ENCODE measurements around the gene PRKCD. TPM values are rescaled to one million over a fixed set of nuclear protein-coding genes. Genes with fewer than 3 reads are reported as not detected.

The PRKCD gene
- total RNA-seq, 2 experiments from 2014 or later = 18.7 to 21.5 TPM

GRCh38 chr3:53114412-53115074 is 46.5 kb upstream of the PRKCD start:
- ChIA-PET POLR2A (interaction anchor here (0.7 to 2.3 kb wide), 4 partner anchors 10 to 233 kb away, joined by 4 to 7 read pairs (median 5); partner anchors contain the start of genes DCP1A and RFT1), CTCF (interaction anchor here (0.6 to 3.7 kb wide), 38 partner anchors 8 to 399 kb away, joined by 3 to 69 read pairs (median 4); no protein-coding TSS in a partner anchor)
- DNase-seq (peak; percentile 27), ATAC-seq (peak; percentile 43)
- no peak for TF ChIP-seq CTCF (IDR thresholded peaks at IDR 0.05)
- Mint-ChIP-seq H3K27me3 (no peaks in the 10 kb centered on the region), H3K36me3 (ENCODE audit: low read depth) (peaks cover 24% of the 10 kb centered on the region), H3K4me1 (ENCODE audit: low read depth) (peaks cover 11% of the 10 kb centered on the region), H3K4me3 (no peak overlapping the region), H3K9me3 (no peaks in the 10 kb centered on the region), H3K27ac (no peak overlapping the region)
- intact Hi-C loops (cut with micrococcal nuclease) = loop anchor here (5.0 kb wide), 1 partner anchor 83 kb away; no protein-coding TSS in a partner anchor

GRCh38 chr3:53116956-53117355 is 44.1 kb upstream of the PRKCD start:
- Mint-ChIP-seq H3K27me3 (no peaks in the 10 kb centered on the region), H3K27ac (no peak overlapping the region), H3K9me3 (no peaks in the 10 kb centered on the region), H3K4me3 (no peak overlapping the region), H3K36me3 (ENCODE audit: low read depth) (peaks cover 21% of the 10 kb centered on the region), H3K4me1 (ENCODE audit: low read depth) (no peaks in the 10 kb centered on the region)
- intact Hi-C loops (cut with micrococcal nuclease) = no loop called here
- ATAC-seq (no peak), DNase-seq (no peak)
- ChIA-PET CTCF (interaction anchor here (0.7 to 3.7 kb wide), 5 partner anchors 8 to 79 kb away, joined by 3 to 69 read pairs (median 4); no protein-coding TSS in a partner anchor), POLR2A (interaction anchor here (1.4 kb wide), 1 partner anchor 78 kb away, joined by 4 read pairs; no protein-coding TSS in a partner anchor)
- no peak for TF ChIP-seq CTCF (IDR thresholded peaks at IDR 0.05)

- POLR2A ChIA-PET = interaction anchor here (0.5 to 2.4 kb wide), 4 partner anchors 9 to 230 kb away, joined by 4 to 9 read pairs (median 4); partner anchors contain the start of gene RFT1
- no peaks in the 10 kb centered on the region for H3K9me3 Mint-ChIP-seq
- no peak for DNase-seq
- peaks cover 43% of the 10 kb centered on the region for H3K36me3 Mint-ChIP-seq (ENCODE audit: low read depth)
- CTCF ChIA-PET = interaction anchor here (1.7 to 2.5 kb wide), 4 partner anchors 9 to 76 kb away, joined by 4 to 9 read pairs (median 6); no protein-coding TSS in a partner anchor
- no peak overlapping the region for H3K4me3 Mint-ChIP-seq
- no peak for TF ChIP-seq CTCF (IDR thresholded peaks at IDR 0.05)
- ATAC-seq = no peak
- H3K27ac Mint-ChIP-seq = no peak overlapping the region
- no peaks in the 10 kb centered on the region for H3K4me1 Mint-ChIP-seq (ENCODE audit: low read depth)
- H3K27me3 Mint-ChIP-seq = no peaks in the 10 kb centered on the region
- intact Hi-C loops (cut with micrococcal nuclease) = no loop called here
These were observed 40.7 kb upstream of the PRKCD start for GRCh38 chr3:53120336-53120735.

- Mint-ChIP-seq H3K9me3 (no peaks in the 10 kb centered on the region), H3K4me3 (no peak overlapping the region), H3K27ac (no peak overlapping the region), H3K27me3 (no peaks in the 10 kb centered on the region), H3K36me3 (ENCODE audit: low read depth) (peaks cover 45% of the 10 kb centered on the region), H3K4me1 (ENCODE audit: low read depth) (peaks cover 3% of the 10 kb centered on the region)
- no peak for TF ChIP-seq CTCF (IDR thresholded peaks at IDR 0.05)
- ATAC-seq = no peak
- ChIA-PET CTCF (interaction anchor here (1.0 to 3.0 kb wide), 7 partner anchors 8 to 98 kb away, joined by 3 to 11 read pairs (median 4); no protein-coding TSS in a partner anchor), POLR2A (interaction anchor here (0.8 kb wide), 1 partner anchor 12 kb away, joined by 3 read pairs; no protein-coding TSS in a partner anchor)
- intact Hi-C loops (cut with micrococcal nuclease) = no loop called here
- no peak for DNase-seq
These were observed 38.6 kb upstream of the PRKCD start for GRCh38 chr3:53122255-53122932.
